ENCODE results near the gene AHNAK.

GRCh38 chr11:62567018-62567633, 20.5 kb upstream of the AHNAK start:
- TF ChIP-seq CTCF (IDR thresholded peaks at IDR 0.05; ENCODE audit: insufficient read depth, low read length, poor library complexity, severe bottlenecking) (no peak), EZH2phosphoT487 (conservative IDR thresholded peaks at IDR 0.05; ENCODE audit: low read length) (no peak)
